RWPE2 (cell line): ENCODE results near the gene FLNC.

Experiments used
- ATAC-seq: fragments of 200-7000 bp; cut with Tn5 transposase; 3 replicates; pipeline ENCODE4 v1.9.1; 2021; ENCODE audit warnings: low read depth
- DNase-seq: peaks from one replicate; pipeline ENCODE4 v3.0.0-alpha.2; 2020; ENCODE audit warnings: low spot score
- H3K27ac ChIP-seq: fragments of 450-650 bp; 2 replicates; pipeline ENCODE4 v1.5.1; 2017; ENCODE audit warnings: mild to moderate bottlenecking; ENCODE audit not compliant: poor library complexity, severe bottlenecking
- H3K27me3 ChIP-seq: fragments of 250-450 bp; sonication (Bioruptor Pico); 2 replicates; pipeline ENCODE4 v1.5.1; 2021; ENCODE audit warnings: mild to moderate bottlenecking, moderate library complexity; ENCODE audit not compliant: insufficient read depth, poor library complexity, severe bottlenecking
- H3K36me3 ChIP-seq: fragments of 250-450 bp; sonication (Bioruptor Pico); 2 replicates; pipeline ENCODE4 v1.5.1; 2020; ENCODE audit warnings: low read depth, mild to moderate bottlenecking, moderate library complexity
- H3K4me1 ChIP-seq: fragments of 250-450 bp; sonication (Bioruptor Pico); 2 replicates; pipeline ENCODE4 v1.5.1; 2021; ENCODE audit warnings: mild to moderate bottlenecking, moderate library complexity; ENCODE audit not compliant: insufficient read depth, poor library complexity, severe bottlenecking
- H3K4me3 ChIP-seq: fragments of 250-450 bp; sonication (Bioruptor Pico); 2 replicates; pipeline ENCODE4 v1.5.1; 2021; ENCODE audit warnings: mild to moderate bottlenecking, moderate library complexity; ENCODE audit not compliant: severe bottlenecking
- H3K9me3 ChIP-seq: fragments of 250-450 bp; sonication (Bioruptor Pico); 2 replicates; pipeline ENCODE4 v1.5.1; 2021; ENCODE audit warnings: mild to moderate bottlenecking, moderate library complexity; ENCODE audit not compliant: severe bottlenecking
- CTCF ChIP-seq: fragments of 450-650 bp; IDR thresholded peaks from one replicate; pipeline ENCODE4 v1.5.1; 2017; ENCODE audit warnings: mild to moderate bottlenecking, moderate library complexity; ENCODE audit not compliant: poor library complexity, severe bottlenecking

FLNC gene

GRCh38 chr7:128830231-128831177, at the start of gene FLNC:
Gene FLNC (plus strand): TSS chr7:128830406. CDS start chr7:128830638, 232 bp downstream.
- Histone ChIP-seq H3K9me3 (no peaks in the 10 kb centered on the region), H3K27me3 (peaks cover 4% of the 10 kb centered on the region), H3K27ac (no peak within 1 kb of the TSS), H3K4me1 (peaks cover 18% of the 10 kb centered on the region), H3K36me3 (no peaks in the 10 kb centered on the region), H3K4me3 (peak within 1 kb of the TSS; percentile 34)
- DNase-seq (no peak), ATAC-seq (peak; percentile 67)
- no peak for TF ChIP-seq CTCF

- no peak for DNase-seq
- no peaks in the 10 kb centered on the region for H3K9me3 ChIP-seq
- no peaks in the 10 kb centered on the region for H3K36me3 ChIP-seq
- no peak overlapping the region for H3K27ac ChIP-seq
- ATAC-seq: no peak
- TF ChIP-seq CTCF: no peak
- H3K27me3 ChIP-seq: no peaks in the 10 kb centered on the region
- H3K4me3 ChIP-seq: no peak overlapping the region
- H3K4me1 ChIP-seq: no peaks in the 10 kb centered on the region
Measured at GRCh38 chr7:128781126-128781525, 49.1 kb upstream of the FLNC start.

- Histone ChIP-seq H3K27me3 (no peaks in the 10 kb centered on the region), H3K36me3 (no peaks in the 10 kb centered on the region), H3K27ac (no peak overlapping the region), H3K4me1 (no peaks in the 10 kb centered on the region), H3K9me3 (no peaks in the 10 kb centered on the region), H3K4me3 (no peak overlapping the region)
- no peak for DNase-seq
- ATAC-seq: no peak
- TF ChIP-seq CTCF: no peak
Measured at GRCh38 chr7:128781851-128782250, 48.4 kb upstream of the FLNC start.

- Histone ChIP-seq H3K36me3 (no peaks in the 10 kb centered on the region), H3K27me3 (no peaks in the 10 kb centered on the region), H3K27ac (no peak overlapping the region), H3K4me3 (no peak overlapping the region), H3K4me1 (no peaks in the 10 kb centered on the region), H3K9me3 (no peaks in the 10 kb centered on the region)
- no peak for DNase-seq
- no peak for TF ChIP-seq CTCF
- peak; percentile 68 for ATAC-seq
Measured at GRCh38 chr7:128783143-128783861, 46.9 kb upstream of the FLNC start.

GRCh38 chr7:128785738-128786137, 44.5 kb upstream of the FLNC start:
- no peak overlapping the region for H3K27ac ChIP-seq
- no peak for TF ChIP-seq CTCF
- no peaks in the 10 kb centered on the region for H3K36me3 ChIP-seq
- H3K9me3 ChIP-seq: no peaks in the 10 kb centered on the region
- no peak for ATAC-seq
- no peak for DNase-seq
- H3K4me3 ChIP-seq: no peak overlapping the region
- no peaks in the 10 kb centered on the region for H3K4me1 ChIP-seq
- no peaks in the 10 kb centered on the region for H3K27me3 ChIP-seq
